Chondrocyte (in vitro differentiated cells): Measurements from ENCODE around the gene CTDSP2. TPM values are rescaled to one million over a fixed set of nuclear protein-coding genes. Genes with fewer than 3 reads are reported as not detected.
"Not testable (repeated sequence)": the region's sequence is repeated elsewhere in the genome, so short reads cannot be mapped to it uniquely, and the experiment has no call there.

Experiments
- DNase-seq: peaks from one replicate; pipeline ENCODE4 v3.0.0; 2021; ENCODE audit warnings: mixed read lengths, low spot score
- H3K27ac Mint-ChIP-seq: one replicate; pipeline ENCODE4 v1.8.0; 2021; ENCODE audit warnings: mild to moderate bottlenecking, moderate library complexity, mixed read lengths; ENCODE audit not compliant: unreplicated experiment
- H3K27me3 Mint-ChIP-seq: 2 replicates; pipeline ENCODE4 v1.8.0; 2021; ENCODE audit warnings: low read depth, mixed read lengths
- H3K36me3 Mint-ChIP-seq: 2 replicates; pipeline ENCODE4 v1.8.0; 2021; ENCODE audit warnings: low read depth, mixed read lengths
- H3K4me1 Mint-ChIP-seq: 2 replicates; pipeline ENCODE4 v1.8.0; 2021; ENCODE audit warnings: low read depth, mild to moderate bottlenecking, mixed read lengths
- H3K4me3 Mint-ChIP-seq: one replicate; pipeline ENCODE4 v1.8.0; 2021; ENCODE audit warnings: mild to moderate bottlenecking, moderate library complexity, mixed read lengths; ENCODE audit not compliant: unreplicated experiment
- H3K9me3 Mint-ChIP-seq: 2 replicates; pipeline ENCODE4 v1.8.0; 2021; ENCODE audit warnings: low read depth, mixed read lengths
- total RNA-seq: library from RNA; stranded (reverse); gene quantifications from 3 replicates; pipeline ENCODE4 v1.2.1, GENCODE V29; 2021
- TF ChIP-seq, protein P1 (sequence below): fragments of 200-600 bp; sonication (generic); IDR thresholded peaks from 2 replicates; pipeline ENCODE4 v1.5.0; 2021; ENCODE audit warnings: antibody characterized with exemption, mild to moderate bottlenecking, moderate library complexity

CTDSP2 gene
- total RNA-seq, 1 donor from 2014 or later = 113 TPM

DNA sequence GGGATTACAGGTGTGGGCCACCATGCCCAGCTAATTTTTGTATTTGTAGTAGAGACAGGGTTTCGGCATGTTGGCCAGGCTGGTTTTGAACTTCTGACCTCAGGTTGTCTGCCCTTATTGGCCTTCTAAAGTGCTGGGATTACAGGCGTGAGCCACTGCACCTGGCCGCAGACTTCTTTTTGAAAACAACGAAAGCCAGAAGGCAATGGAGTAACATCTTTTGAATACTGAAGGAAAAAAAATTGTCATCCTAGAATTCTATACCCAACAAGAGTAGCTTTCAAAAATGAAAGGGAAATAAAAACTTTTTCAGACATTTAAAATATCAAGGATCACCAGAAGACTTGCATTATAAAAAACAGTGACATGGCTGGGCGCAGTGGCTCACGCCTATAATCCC is 38.7 kb upstream of the CTDSP2 start:
- no peak for DNase-seq
- no peak overlapping the region for H3K4me3 Mint-ChIP-seq
- H3K27me3 Mint-ChIP-seq = no peaks in the 10 kb centered on the region
- H3K9me3 Mint-ChIP-seq = peaks cover 5% of the 10 kb centered on the region
- TF ChIP-seq, protein P1, sequence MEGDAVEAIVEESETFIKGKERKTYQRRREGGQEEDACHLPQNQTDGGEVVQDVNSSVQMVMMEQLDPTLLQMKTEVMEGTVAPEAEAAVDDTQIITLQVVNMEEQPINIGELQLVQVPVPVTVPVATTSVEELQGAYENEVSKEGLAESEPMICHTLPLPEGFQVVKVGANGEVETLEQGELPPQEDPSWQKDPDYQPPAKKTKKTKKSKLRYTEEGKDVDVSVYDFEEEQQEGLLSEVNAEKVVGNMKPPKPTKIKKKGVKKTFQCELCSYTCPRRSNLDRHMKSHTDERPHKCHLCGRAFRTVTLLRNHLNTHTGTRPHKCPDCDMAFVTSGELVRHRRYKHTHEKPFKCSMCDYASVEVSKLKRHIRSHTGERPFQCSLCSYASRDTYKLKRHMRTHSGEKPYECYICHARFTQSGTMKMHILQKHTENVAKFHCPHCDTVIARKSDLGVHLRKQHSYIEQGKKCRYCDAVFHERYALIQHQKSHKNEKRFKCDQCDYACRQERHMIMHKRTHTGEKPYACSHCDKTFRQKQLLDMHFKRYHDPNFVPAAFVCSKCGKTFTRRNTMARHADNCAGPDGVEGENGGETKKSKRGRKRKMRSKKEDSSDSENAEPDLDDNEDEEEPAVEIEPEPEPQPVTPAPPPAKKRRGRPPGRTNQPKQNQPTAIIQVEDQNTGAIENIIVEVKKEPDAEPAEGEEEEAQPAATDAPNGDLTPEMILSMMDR = no peak
- peaks cover 49% of the 10 kb centered on the region for H3K4me1 Mint-ChIP-seq
- H3K27ac Mint-ChIP-seq = no peak overlapping the region
- H3K36me3 Mint-ChIP-seq = peaks cover 5% of the 10 kb centered on the region

DNA sequence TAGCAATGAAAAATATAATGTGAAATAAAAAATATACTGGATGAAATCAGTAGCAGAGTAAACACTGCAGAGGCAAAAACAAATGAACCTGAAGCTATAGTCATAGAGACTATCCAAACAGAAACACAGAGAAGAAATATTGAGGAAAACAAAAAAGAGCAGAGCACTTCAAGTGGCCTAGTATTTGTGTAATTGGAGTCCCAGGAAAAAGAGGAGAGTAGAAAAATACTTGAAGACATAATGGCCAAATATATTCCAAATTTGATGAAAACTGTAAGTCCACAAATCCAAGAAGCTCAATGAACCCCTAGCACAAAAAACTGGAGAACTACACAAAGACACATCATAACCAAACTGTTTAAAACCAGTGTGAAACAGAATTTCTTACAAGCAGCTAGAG is 37.2 kb upstream of the CTDSP2 start:
- Mint-ChIP-seq H3K27ac (no peak overlapping the region), H3K4me1 (peaks cover 34% of the 10 kb centered on the region), H3K36me3 (peaks cover 5% of the 10 kb centered on the region), H3K27me3 (no peaks in the 10 kb centered on the region), H3K9me3 (peaks cover 5% of the 10 kb centered on the region), H3K4me3 (no peak overlapping the region)
- TF ChIP-seq, protein P1 = no peak
- DNase-seq = no peak

DNA sequence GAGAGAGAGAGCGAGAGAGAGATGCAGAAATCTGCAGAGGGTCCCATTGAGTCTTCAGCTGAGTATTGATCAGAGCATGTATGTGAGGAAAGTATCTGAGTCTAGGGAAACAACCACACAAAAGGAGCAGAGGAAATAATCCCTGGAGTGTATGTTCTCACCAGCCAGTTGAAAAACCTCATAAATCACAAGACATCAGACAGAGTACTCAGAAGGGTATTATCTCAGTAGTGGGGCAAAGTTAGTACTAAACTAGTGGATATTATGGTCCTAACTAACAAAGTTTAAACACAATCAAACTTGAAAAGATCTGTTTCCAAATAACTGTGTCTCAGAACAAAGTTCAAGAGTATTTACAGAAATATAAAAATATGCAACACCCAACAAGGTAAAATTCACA is 36.5 kb upstream of the CTDSP2 start:
- Mint-ChIP-seq H3K27me3 (no peaks in the 10 kb centered on the region), H3K4me3 (no peak overlapping the region), H3K27ac (no peak overlapping the region), H3K4me1 (peaks cover 27% of the 10 kb centered on the region), H3K9me3 (peaks cover 5% of the 10 kb centered on the region), H3K36me3 (peaks cover 5% of the 10 kb centered on the region)
- TF ChIP-seq, protein P1 = no peak
- DNase-seq = no peak

DNA sequence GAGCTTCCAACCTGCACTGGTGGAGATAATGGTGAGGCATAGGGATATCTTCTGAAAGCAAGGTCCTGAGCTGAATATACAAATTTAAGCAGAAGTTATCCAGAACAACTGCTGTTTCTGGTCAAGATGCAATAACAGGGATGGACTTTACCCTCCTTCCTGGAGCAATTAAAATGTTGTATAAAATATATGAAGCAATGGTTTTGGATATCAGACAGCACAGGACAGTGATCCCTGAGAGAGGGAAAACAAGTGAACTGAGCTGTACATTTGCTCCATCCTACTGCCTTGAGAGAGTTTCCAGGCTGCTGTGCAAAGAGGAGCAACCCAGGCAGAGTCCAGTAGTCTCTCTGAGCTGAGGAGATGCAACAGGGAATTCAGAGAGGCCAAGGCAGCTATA is 36.0 kb upstream of the CTDSP2 start:
- TF ChIP-seq, protein P1 = no peak
- Mint-ChIP-seq H3K27me3 (no peaks in the 10 kb centered on the region), H3K36me3 (peaks cover 5% of the 10 kb centered on the region)

DNA sequence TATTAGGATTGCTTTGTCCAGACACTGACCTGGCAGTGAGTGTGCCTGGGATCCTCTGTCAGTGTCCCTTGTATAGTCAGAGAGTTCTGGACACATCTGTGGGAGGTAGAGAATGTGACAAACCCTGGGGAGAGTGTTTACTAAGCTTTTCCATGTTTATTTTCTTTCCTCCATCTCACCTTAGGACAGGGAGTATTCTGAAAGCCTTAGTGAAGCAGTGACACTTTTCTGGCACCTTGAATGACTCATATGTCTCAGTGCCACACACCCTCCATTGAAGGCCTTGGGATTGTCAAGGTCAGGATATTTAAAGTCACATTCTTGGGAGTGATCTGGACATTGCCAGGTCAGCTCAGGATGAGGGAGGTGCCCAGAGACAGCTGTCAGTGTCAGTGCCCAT is 34.9 kb upstream of the CTDSP2 start:
- Mint-ChIP-seq H3K27ac (no peak overlapping the region), H3K27me3 (no peaks in the 10 kb centered on the region), H3K4me3 (no peak overlapping the region), H3K4me1 (peaks cover 11% of the 10 kb centered on the region), H3K36me3 (peaks cover 5% of the 10 kb centered on the region), H3K9me3 (peaks cover 5% of the 10 kb centered on the region)
- TF ChIP-seq, protein P1 = no peak
- DNase-seq = no peak

More for the DNA sequence above, 36.0 kb upstream of the CTDSP2 start:
- Mint-ChIP-seq H3K27ac (no peak overlapping the region), H3K4me1 (peaks cover 22% of the 10 kb centered on the region), H3K9me3 (peaks cover 5% of the 10 kb centered on the region), H3K4me3 (no peak overlapping the region)
- no peak for DNase-seq

DNA sequence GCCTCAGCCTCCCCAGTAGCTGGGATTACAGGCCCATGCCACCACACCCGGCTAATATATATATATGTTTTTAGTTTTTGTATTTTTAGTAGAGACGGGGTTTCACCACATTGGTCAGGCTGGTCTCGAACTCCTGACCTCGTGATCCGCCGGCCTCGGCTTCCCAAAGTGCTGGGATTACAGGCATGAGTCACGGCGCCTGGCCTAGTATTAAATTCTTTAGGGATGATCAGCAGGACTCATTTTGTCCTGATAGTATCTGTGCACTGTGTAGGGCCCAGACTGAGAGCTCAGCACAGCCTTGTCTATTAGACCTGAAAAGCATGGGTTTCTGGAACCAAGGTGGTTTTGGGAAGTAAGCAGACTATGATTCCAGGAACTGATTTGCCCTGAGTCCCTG is 34.5 kb upstream of the CTDSP2 start:
- not testable (repeated sequence) for H3K27ac Mint-ChIP-seq, H3K27me3 Mint-ChIP-seq, DNase-seq, H3K9me3 Mint-ChIP-seq, H3K36me3 Mint-ChIP-seq, H3K4me1 Mint-ChIP-seq, H3K4me3 Mint-ChIP-seq
